K562 (cell line): Measurements from ENCODE around the gene CNTF. TPM values are rescaled to one million over a fixed set of nuclear protein-coding genes. Genes with fewer than 3 reads are reported as not detected.
A peak's percentile ranks its signal among the peaks of the same experiment; 100 is the strongest.

Source experiments
- ARID2 ChIP-seq: fragments of 450-650 bp; IDR thresholded peaks from 2 replicates; pipeline ENCODE4 v1.6.1; 2017; ENCODE audit warnings: antibody characterized with exemption, mild to moderate bottlenecking
- BRF1 ChIP-seq: IDR thresholded peaks from 3 replicates; pipeline ENCODE4 v1.6.1; 2011; ENCODE audit warnings: borderline replicate concordance, mild to moderate bottlenecking; ENCODE audit not compliant: insufficient read length; ENCODE audit errors: extremely low read depth
- CHCHD3 ChIP-seq: fragments of 250-450 bp; sonication (Bioruptor Pico); IDR thresholded peaks from 2 replicates; pipeline ENCODE4 v2.1.2; 2022; ENCODE audit warnings: mild to moderate bottlenecking
- HEY1 ChIP-seq: fragments of 250-450 bp; sonication (Bioruptor Pico); IDR thresholded peaks from 2 replicates; pipeline ENCODE4 v1.5.0; 2020; ENCODE audit warnings: mild to moderate bottlenecking, moderate library complexity, borderline replicate concordance
- MAFK ChIP-seq: IDR thresholded peaks from 2 replicates; pipeline ENCODE4 v1.6.1; 2011; ENCODE audit warnings: low read length, improper control_type of control experiment
- MTA3 ChIP-seq: fragments of 450-650 bp; formaldehyde crosslinking; IDR thresholded peaks from 2 replicates; pipeline ENCODE4 v1.6.1; 2017; ENCODE audit warnings: mild to moderate bottlenecking, borderline replicate concordance
- NFATC3 ChIP-seq: fragments of 450-650 bp; IDR thresholded peaks from 2 replicates; pipeline ENCODE4 v1.6.1; 2017; ENCODE audit warnings: mild to moderate bottlenecking
- REST ChIP-seq, 2 experiments: fragments of 450-650 bp; formaldehyde crosslinking in 1 of 2; IDR thresholded peaks; 2 replicates each; pipeline versions ENCODE4 v1.4.0 to v1.6.1; 2014 to 2020; ENCODE audit warnings: mild to moderate bottlenecking in 2 of 2, borderline replicate concordance in 1 of 2, low read depth in 1 of 2
- polyA plus RNA-seq, 8 experiments: library from polyadenylated mRNA; depleted of rRNA in 4 of 8; stranded (reverse) in 5 of 8; unstranded in 3 of 8; fragments of >200 nt; fragmentation: Nextera tagmentation in 2 of 8; fragmentation: Illumina TruSeq in 1 of 8; extraction: Ambion mirVana in 2 of 8; extraction: Trizol in 1 of 8; gene quantifications; 2 replicates each; pipeline versions ENCODE4 v1.2.1 to v1.2.3, GENCODE V29; 2011 to 2014; ENCODE audit warnings: inconsistent platforms in 1 of 8, missing spikeins in 1 of 8
- total RNA-seq, 7 experiments: library from RNA; depleted of rRNA in 6 of 7; stranded (reverse); fragments of >200 nt in 6 of 7; fragmentation: Illumina TruSeq in 2 of 7; extraction: Trizol in 2 of 7; gene quantifications; 2 replicates each; pipeline versions ENCODE4 v1.2.1 to v1.2.3, GENCODE V29; 2011 to 2021; ENCODE audit warnings: low replicate concordance in 1 of 7
- TF ChIP-seq, protein P1 (sequence below): IDR thresholded peaks from 3 replicates; pipeline ENCODE4 v1.6.1; 2011; ENCODE audit warnings: borderline replicate concordance, mild to moderate bottlenecking, moderate library complexity; ENCODE audit not compliant: insufficient read length; ENCODE audit errors: extremely low read depth
- TF ChIP-seq, protein P2 (sequence below): fragments of 450-650 bp; conservative IDR thresholded peaks from 2 replicates; pipeline ENCODE4 v1.6.1; 2016; ENCODE audit warnings: missing genetic modification characterization, low read depth, mild to moderate bottlenecking, missing compliant biosample characterization, moderate library complexity
- TF ChIP-seq, protein P3 (sequence below), 2 experiments: fragments of 450-650 bp; conservative IDR thresholded peaks; 2 replicates each; pipeline ENCODE4 v1.6.1; 2017; ENCODE audit warnings: mild to moderate bottlenecking in 2 of 2, moderate library complexity in 2 of 2

Gene CNTF
- total and polyA plus RNA-seq, 9 of the 15 experiments (the other 6 are each of a cell fraction or from before 2014, with no cell fraction given), result 0.17 to 5.0 (median 2.3) TPM

DNA sequence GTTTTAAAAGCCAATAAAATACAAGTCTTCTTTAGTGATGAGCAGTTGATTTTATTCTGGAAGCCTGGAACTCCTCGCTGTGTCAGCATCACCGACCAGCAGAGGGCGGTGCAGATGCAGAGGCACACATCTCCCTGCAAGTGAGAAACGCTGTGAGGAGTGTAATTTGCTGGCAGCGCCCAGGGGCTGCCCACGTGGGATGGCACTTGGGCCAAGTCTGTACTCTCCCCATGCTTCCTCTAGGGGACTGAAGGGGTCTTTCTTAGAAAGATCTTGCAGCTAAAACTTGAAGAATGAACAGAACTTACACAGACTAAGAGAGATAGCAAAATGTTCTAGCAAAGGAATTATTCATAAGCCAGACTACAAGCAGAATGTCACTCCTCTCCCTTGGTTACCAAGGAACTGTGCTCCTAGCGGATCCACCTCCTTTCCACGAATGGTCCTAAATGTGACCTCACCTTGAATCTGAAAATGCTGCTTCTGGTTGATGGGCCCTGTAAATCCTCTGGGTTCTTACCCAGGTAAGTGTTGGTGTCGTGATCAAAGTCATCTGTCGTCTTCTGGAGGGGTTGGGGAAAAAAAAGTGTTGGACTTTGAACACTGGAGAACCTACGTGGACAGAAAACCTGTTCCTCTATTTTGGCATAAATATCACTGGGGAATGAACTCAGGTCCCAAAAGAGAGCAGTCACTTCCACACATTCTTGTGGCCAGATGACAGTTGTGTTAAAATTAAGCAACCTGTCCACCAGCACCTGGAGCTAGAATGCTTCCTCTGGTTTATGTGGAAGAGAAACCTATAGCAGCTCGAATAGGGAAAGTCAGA lies 31.8 kb downstream of the CNTF start (continued):
- TF ChIP-seq, protein P1, sequence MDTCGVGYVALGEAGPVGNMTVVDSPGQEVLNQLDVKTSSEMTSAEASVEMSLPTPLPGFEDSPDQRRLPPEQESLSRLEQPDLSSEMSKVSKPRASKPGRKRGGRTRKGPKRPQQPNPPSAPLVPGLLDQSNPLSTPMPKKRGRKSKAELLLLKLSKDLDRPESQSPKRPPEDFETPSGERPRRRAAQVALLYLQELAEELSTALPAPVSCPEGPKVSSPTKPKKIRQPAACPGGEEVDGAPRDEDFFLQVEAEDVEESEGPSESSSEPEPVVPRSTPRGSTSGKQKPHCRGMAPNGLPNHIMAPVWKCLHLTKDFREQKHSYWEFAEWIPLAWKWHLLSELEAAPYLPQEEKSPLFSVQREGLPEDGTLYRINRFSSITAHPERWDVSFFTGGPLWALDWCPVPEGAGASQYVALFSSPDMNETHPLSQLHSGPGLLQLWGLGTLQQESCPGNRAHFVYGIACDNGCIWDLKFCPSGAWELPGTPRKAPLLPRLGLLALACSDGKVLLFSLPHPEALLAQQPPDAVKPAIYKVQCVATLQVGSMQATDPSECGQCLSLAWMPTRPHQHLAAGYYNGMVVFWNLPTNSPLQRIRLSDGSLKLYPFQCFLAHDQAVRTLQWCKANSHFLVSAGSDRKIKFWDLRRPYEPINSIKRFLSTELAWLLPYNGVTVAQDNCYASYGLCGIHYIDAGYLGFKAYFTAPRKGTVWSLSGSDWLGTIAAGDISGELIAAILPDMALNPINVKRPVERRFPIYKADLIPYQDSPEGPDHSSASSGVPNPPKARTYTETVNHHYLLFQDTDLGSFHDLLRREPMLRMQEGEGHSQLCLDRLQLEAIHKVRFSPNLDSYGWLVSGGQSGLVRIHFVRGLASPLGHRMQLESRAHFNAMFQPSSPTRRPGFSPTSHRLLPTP, result no peak
- TF ChIP-seq BRF1 (no peak), ARID2 (peak; percentile 75; the same call in 1 of the 2 replicates), HEY1 (CRISPR knock-in tag) (peak; percentile 33; the same call in 1 of the 2 replicates), NFATC3 (no peak), MTA3 (no peak), CHCHD3 (CRISPR knock-in tag) (no peak), REST (IDR thresholded peaks at IDR 0.05; ENCODE audit: borderline replicate concordance) (peak; percentile 91), REST (CRISPR knock-in tag; IDR thresholded peaks at IDR 0.05; ENCODE audit: low read depth) (no peak), MAFK (0 out of 2 replicates have a peak, but pooled peaks have one; percentile 4)
- TF ChIP-seq, protein P2, sequence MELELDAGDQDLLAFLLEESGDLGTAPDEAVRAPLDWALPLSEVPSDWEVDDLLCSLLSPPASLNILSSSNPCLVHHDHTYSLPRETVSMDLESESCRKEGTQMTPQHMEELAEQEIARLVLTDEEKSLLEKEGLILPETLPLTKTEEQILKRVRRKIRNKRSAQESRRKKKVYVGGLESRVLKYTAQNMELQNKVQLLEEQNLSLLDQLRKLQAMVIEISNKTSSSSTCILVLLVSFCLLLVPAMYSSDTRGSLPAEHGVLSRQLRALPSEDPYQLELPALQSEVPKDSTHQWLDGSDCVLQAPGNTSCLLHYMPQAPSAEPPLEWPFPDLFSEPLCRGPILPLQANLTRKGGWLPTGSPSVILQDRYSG (tag), result peak; percentile 33; the same call in 1 of the 2 replicates
- TF ChIP-seq, protein P3, sequence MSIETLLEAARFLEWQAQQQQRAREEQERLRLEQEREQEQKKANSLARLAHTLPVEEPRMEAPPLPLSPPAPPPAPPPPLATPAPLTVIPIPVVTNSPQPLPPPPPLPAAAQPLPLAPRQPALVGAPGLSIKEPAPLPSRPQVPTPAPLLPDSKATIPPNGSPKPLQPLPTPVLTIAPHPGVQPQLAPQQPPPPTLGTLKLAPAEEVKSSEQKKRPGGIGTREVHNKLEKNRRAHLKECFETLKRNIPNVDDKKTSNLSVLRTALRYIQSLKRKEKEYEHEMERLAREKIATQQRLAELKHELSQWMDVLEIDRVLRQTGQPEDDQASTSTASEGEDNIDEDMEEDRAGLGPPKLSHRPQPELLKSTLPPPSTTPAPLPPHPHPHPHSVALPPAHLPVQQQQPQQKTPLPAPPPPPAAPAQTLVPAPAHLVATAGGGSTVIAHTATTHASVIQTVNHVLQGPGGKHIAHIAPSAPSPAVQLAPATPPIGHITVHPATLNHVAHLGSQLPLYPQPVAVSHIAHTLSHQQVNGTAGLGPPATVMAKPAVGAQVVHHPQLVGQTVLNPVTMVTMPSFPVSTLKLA (conservative IDR thresholded peaks at IDR 0.05), result peak in 1 of 2 experiments; percentile 14; a peak in 1 of 4 replicates
